Hindlimb muscle (tissue), 1 donor: ENCODE measurements around the gene ETV6. TPM values are rescaled to one million over a fixed set of nuclear protein-coding genes. Genes with fewer than 3 reads are reported as not detected.
A peak's percentile ranks its signal among the peaks of the same experiment; 100 is the strongest.

Source experiments
- DNase-seq: peaks from one replicate; pipeline ENCODE4 v3.0.0-alpha.2; 2013
- polyA plus RNA-seq: library from polyadenylated mRNA; unstranded; fragments of 120-200 nt; gene quantifications from one replicate; pipeline ENCODE4 v1.2.1, GENCODE V29; 2013; ENCODE audit not compliant: insufficient read length

Gene ETV6
- polyA plus RNA-seq, 1 donor = 12.1 TPM

- no peak for DNase-seq
Observed at GRCh38 chr12:11865824-11866223, 216.3 kb downstream of the ETV6 start.

DNA sequence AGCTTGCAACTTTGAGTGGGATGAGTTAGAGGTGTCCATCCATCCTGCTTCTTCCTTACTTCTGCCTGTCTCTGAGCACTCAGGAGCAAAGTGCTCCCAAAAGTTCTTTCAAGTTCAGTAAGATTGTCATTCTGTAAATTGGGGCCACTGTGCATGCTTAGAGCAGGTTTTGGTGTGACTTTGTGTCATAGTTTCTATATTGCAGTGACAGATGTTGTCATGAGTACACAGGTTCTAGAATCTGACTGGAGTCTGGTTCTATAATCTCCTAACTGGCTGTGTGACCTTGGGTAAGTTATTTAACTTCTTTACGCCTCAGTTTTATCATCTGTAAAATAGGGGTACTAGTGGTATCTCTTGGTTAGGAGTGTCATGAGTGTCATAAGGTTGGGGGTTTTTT, 218.6 kb downstream of the ETV6 start:
- no peak for DNase-seq

DNA sequence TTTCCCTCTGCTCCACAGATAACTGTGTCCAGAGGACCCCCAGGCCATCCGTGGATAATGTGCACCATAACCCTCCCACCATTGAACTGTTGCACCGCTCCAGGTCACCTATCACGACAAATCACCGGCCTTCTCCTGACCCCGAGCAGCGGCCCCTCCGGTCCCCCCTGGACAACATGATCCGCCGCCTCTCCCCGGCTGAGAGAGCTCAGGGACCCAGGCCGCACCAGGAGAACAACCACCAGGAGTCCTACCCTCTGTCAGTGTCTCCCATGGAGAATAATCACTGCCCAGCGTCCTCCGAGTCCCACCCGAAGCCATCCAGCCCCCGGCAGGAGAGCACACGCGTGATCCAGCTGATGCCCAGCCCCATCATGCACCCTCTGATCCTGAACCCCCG, 219.9 kb downstream of the ETV6 start:
- DNase-seq = no peak

GRCh38 chr12:11870041-11870451, 220.6 kb downstream of the ETV6 start:
- DNase-seq = no peak

GRCh38 chr12:11872055-11872454, 222.6 kb downstream of the ETV6 start:
- no peak for DNase-seq

- no peak for DNase-seq
Observed at GRCh38 chr12:11875414-11875935, 226.0 kb downstream of the ETV6 start.

GRCh38 chr12:11876307-11876706, 226.8 kb downstream of the ETV6 start:
- DNase-seq = no peak

DNA sequence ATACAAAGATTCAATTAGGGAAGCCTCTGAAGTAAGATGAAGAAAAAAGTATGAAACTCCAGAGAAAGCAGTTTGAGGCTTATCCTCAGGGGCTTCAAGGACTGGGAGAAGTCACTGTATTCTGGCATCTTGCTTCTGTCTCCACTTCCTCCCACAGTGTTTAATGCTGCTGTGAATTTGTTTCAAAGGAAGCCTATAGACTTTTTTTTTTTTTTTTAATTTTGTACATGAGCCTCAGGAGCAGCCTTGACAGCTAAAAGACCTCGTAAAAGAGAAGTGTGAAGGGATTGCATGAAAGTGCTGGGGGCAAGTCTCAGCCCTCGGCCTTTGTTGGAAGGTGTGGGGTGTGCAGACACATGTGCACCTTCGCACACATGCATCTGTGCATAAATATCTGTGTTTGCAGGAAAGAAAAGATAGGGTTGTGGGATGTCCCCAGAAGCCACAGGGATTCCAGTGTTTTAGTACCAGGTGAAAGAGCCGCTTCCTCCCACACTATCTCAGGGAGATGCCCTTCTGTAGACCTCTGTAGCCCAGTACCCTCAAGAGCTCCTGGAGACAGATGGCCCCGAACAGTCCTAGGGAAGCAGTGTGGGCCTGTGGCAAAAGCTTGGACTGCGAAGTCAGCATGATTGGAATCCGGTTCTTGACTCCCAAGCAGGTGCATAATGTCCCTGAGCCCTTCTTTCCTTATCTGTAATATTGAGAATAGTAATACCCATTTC, 227.8 kb downstream of the ETV6 start:
- no peak for DNase-seq

DNA sequence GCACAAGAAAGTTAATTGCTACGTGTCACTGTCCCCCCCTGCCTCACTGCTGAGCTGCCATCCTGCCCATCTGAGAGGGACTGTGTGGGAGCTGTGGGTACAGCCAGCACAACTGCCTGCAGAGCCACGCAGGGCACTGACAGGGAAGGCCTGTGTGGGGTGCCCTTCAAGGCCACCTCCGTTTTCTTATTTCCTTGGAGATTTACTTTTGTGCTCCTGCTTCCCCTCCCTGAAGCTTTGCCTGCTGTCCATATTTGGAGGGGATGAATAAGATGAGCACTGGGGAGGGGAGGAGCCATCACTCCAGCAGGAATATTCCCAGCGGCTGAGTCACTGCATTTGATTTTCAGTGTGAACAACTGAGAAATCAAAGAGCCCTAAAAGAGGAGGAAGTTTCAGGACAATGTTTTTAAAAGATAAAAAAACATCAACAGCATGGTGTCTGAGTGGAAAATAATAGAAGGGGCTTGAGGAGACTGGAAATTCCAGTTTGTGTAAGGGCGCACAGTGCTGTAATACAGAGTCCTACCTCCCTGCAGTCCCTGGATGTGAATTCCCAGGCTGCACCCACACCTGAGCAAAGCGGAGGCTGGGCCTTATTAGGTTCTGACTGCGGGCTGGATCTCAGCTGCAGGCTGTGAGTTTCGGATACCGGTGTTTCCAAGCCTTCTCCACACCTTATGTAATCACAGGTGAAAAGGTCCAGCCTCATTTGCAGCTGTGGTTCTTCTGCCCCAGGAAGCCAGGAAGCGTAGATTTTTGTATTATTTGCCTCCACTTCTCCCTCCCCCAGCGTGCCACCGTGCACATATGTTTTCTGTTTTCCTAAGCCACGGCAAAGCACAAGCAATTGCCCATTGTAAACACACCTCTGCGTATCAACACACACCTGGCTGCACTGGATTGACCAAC, 228.7 kb downstream of the ETV6 start:
- DNase-seq = no peak

DNA sequence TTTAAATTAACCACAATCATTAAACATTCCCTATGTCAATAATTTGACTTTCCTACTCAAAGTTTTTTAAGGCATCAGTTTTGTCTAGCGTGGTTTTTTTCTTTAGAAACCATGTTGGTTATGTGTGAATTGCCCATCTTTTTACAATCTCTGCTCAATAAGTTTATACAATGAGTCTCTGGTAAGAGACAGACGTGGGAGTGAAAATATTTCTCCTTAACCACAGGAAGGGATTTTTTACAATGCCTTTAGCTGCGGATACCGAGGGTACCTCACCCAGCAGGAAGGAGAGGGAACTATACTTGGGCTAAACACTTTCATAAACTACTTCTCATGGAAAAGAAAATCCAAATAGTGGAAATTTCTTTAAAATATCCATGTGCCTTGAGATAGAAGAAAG, 229.8 kb downstream of the ETV6 start:
- no peak for DNase-seq

- DNase-seq = no peak
Observed at GRCh38 chr12:11880381-11880780, 230.9 kb downstream of the ETV6 start.

DNA sequence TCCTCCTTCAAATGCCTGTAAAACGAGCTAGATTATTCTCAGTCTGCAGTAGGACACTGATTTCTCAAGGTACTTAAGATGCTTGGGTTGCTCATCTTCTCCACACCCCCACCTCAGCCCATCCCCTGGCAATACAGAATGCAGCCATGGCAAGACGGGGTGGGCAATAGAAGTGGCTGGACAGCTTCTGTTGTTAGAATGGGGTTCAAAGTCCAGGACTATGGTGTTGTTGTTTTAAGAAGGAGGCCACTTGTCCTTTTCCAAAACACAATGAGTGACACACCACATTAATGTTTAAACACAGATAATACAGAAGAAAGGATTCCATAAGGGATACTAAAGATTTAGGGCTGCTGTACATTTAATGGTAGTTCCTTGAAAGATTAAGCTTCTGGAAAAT, 232.4 kb downstream of the ETV6 start:
- no peak for DNase-seq

DNA sequence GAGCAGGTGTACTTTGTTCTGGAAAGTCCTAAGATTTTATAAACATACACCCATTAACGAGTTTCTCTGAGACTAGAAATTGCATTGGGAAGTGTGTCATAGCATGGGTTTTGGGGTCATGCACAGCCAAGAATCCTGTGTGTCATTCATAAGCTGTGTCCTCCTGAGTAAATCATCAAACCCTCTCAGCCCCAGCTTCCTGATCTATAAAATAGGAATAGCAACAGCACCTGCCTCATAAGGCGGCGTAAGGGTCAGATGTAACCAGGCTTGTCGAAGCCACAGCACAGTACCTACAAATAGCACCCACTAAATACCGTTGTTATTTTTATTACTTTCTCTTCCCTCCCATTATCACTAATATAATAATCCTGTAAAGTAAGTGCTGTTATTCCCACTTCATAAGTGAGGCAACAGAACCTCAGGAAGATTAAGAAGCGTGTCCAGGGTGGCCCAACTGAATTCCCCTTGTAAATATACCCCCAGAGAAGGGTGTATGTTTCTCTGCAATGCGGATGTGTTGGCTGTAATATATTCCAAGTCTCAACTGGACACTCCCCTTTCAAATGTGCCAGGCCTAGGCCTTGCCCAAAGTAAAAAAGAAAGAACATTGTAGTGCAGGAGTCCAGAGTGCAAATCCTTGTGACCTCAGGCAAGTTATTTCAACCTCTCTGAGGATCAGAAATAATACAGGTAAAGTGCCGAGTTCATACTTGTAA, 233.0 kb downstream of the ETV6 start:
- DNase-seq = no peak

DNA sequence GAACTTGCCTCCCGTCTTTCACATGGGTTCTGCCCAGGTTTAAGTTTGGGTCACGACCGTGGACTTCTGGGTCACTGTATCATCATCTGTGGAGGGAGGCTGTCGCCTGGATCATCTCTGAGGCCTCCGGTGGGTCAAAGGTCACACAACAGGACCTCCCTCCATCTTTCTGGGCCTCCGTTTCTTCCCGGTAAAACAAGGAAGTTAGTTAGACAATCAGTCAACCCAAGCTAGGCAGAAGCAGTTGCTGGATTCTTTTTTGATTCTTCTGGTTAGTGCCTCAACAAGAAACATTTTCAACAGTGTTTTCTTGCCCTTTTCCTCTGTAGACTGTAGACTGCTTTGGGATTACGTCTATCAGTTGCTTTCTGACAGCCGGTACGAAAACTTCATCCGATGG, 234.6 kb downstream of the ETV6 start:
- no peak for DNase-seq

DNA sequence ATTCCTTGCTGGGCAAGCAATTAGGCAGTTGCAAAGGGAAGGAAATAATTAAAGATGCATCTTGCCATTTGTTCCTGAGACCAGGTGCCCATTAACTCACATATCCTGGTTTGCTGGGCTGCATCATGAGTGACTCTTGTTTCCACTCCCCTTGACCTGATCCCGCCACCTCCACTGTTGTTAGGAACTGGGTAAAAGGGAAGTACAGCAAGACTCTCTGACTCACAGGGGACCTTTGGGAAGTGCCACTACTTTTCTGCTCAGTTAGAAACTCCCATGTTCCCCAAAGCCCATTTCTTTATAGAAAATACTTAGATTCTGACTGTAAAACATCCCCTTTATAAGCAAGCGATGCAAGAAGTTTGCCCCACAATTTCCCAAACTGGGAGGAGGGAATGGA, 235.2 kb downstream of the ETV6 start:
- no peak for DNase-seq

DNA sequence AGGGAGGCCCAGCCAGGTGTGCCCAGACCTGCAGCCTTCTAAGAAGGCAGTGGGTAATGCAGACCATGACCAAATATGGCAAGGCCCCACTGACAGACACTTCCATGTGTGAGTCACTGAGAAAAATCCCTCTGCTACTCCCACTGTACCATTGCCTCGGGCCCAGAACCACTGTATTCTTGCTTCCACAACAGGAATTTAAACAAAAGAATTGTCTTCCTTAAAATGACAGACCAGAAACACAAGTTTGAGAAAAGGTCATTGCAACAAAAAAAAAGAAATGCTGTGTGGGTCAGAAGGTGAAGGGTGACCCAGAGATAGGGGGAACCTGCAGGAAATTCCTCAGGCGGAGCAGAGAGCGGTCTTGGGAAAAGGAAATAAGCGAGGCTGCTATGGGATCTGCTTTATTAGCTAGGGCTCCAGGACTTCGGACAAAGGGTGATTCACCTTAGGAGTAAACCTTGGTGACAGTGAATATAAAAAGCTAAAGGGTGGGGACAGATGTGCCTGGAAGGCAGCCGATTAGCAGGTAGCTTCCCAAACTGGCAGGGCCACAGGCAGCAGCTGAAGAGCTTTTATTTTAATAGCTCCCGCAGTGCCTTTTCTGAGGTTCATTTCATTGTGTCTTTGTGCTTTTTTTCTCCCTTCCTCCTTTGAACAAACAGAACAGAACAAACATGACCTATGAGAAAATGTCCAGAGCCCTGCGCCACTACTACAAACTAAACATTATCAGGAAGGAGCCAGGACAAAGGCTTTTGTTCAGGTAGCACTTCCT, 236.0 kb downstream of the ETV6 start:
- no peak for DNase-seq

DNA sequence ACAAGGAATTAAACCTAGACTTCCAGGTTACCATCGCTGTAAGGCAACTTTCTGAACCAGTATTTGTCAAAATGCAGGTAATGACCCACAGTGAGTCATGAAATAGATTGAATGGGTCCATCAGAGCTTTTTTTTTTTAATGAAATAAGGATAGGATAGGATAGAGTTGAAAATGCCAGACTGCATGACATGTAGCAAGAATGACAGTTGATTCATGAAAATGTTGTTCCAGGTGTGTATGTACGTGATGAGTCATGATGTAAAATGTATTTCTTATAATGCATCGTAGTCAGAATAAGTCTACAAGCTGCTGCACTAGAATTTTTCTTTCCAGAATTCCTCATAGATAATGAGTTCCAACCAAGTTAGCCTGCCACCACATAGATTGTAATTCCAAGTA, 236.9 kb downstream of the ETV6 start:
- no peak for DNase-seq

GRCh38 chr12:11888029-11888428, 238.6 kb downstream of the ETV6 start:
- no peak for DNase-seq

DNA sequence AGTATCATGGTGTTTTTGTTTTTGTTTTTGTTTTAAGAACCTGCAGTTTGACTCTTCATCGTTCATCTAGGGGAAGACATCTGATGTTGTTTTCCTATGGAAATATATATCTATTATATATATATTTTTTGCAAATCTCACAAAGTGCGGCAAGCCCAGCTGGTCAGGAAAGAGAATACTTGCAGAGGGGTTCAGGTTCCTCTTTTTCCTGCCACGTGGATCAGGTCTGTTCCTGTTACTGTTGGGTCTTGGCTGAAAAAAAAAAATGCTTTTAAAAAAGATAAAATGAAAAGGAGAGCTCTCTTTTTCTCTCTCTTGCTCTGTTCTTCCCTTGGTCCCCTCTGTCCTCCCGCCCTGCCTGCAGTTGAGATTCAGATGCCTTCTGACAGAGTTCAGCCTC, 241.9 kb downstream of the ETV6 start:
- no peak for DNase-seq

- peak; percentile 65 for DNase-seq
Observed at GRCh38 chr12:11891754-11892386, 242.4 kb downstream of the ETV6 start.

- DNase-seq = no peak
Observed at GRCh38 chr12:11893998-11894397, 244.5 kb downstream of the ETV6 start.

DNA sequence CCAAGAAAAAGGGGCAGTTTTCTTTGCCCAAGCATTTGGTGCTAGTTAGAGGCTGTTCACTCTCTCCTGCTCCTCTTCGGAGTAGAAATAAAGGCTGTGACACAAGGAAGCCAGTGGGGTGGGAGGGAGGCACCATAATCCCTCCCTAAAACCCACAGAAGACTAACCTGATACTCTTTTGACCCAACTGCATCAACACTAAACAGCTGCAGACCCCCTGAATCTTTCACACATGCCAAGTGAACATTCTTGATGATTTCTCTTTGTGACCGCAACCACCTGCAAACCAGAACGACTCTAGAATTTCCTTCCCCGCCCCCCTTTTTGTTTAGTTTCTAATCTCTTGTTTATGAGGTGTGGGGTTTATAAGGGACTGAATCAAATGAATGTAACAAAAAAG, 245.4 kb downstream of the ETV6 start:
- no peak for DNase-seq
